ENCODE measurements around the gene SGPP1. TPM values are rescaled to one million over a fixed set of nuclear protein-coding genes. Genes with fewer than 3 reads are reported as not detected.

Gene SGPP1
- total RNA-seq, 1 donor from 2014 or later: 22.5 TPM

- Histone ChIP-seq H3K36me3 (ENCODE audit: control insufficient read depth, insufficient read depth, low read length) (no peaks in the 10 kb centered on the region), H3K4me3 (ENCODE audit: low read depth, low read length) (no peak overlapping the region), H3K27me3 (ENCODE audit: control insufficient read depth, insufficient read depth, low read length) (no peaks in the 10 kb centered on the region)
- no peak for DNase-seq (ENCODE audit: low read depth)
- TF ChIP-seq CTCF (IDR thresholded peaks at IDR 0.05; ENCODE audit: insufficient read depth, low read length, poor library complexity, severe bottlenecking): no peak
These were observed 36.8 kb upstream of the SGPP1 start for GRCh38 chr14:63764620-63765139.

- H3K36me3 ChIP-seq (ENCODE audit: control insufficient read depth, insufficient read depth, low read length): no peaks in the 10 kb centered on the region
- no peak for DNase-seq (ENCODE audit: low read depth)
- TF ChIP-seq CTCF (IDR thresholded peaks at IDR 0.05; ENCODE audit: insufficient read depth, low read length, poor library complexity, severe bottlenecking): no peak
- H3K27me3 ChIP-seq (ENCODE audit: control insufficient read depth, insufficient read depth, low read length): no peaks in the 10 kb centered on the region
- no peak overlapping the region for H3K4me3 ChIP-seq (ENCODE audit: low read depth, low read length)
These were observed 36.2 kb upstream of the SGPP1 start for GRCh38 chr14:63764103-63764502.

GRCh38 chr14:63761351-63762117 lies 33.7 kb upstream of the SGPP1 start:
- no peak for TF ChIP-seq CTCF (IDR thresholded peaks at IDR 0.05; ENCODE audit: insufficient read depth, low read length, poor library complexity, severe bottlenecking)
- Histone ChIP-seq H3K27me3 (ENCODE audit: control insufficient read depth, insufficient read depth, low read length) (no peaks in the 10 kb centered on the region), H3K4me3 (ENCODE audit: low read depth, low read length) (no peak overlapping the region), H3K36me3 (ENCODE audit: control insufficient read depth, insufficient read depth, low read length) (no peaks in the 10 kb centered on the region)
- DNase-seq (ENCODE audit: low read depth): no peak

- no peak overlapping the region for H3K4me3 ChIP-seq (ENCODE audit: low read depth, low read length)
- no peaks in the 10 kb centered on the region for H3K27me3 ChIP-seq (ENCODE audit: control insufficient read depth, insufficient read depth, low read length)
- DNase-seq (ENCODE audit: low read depth): no peak
- no peaks in the 10 kb centered on the region for H3K36me3 ChIP-seq (ENCODE audit: control insufficient read depth, insufficient read depth, low read length)
- TF ChIP-seq CTCF (IDR thresholded peaks at IDR 0.05; ENCODE audit: insufficient read depth, low read length, poor library complexity, severe bottlenecking): no peak
These were observed 32.1 kb upstream of the SGPP1 start for GRCh38 chr14:63760014-63760413.

- no peak for TF ChIP-seq CTCF (IDR thresholded peaks at IDR 0.05; ENCODE audit: insufficient read depth, low read length, poor library complexity, severe bottlenecking)
- Histone ChIP-seq H3K36me3 (ENCODE audit: control insufficient read depth, insufficient read depth, low read length) (no peaks in the 10 kb centered on the region), H3K27me3 (ENCODE audit: control insufficient read depth, insufficient read depth, low read length) (no peaks in the 10 kb centered on the region), H3K4me3 (ENCODE audit: low read depth, low read length) (no peak overlapping the region)
- DNase-seq (ENCODE audit: low read depth): no peak
These were observed 31.6 kb upstream of the SGPP1 start for GRCh38 chr14:63759456-63759855.

- Histone ChIP-seq H3K4me3 (ENCODE audit: low read depth, low read length) (no peak overlapping the region), H3K36me3 (ENCODE audit: control insufficient read depth, insufficient read depth, low read length) (no peaks in the 10 kb centered on the region), H3K27me3 (ENCODE audit: control insufficient read depth, insufficient read depth, low read length) (no peaks in the 10 kb centered on the region)
- DNase-seq (ENCODE audit: low read depth): no peak
- no peak for TF ChIP-seq CTCF (IDR thresholded peaks at IDR 0.05; ENCODE audit: insufficient read depth, low read length, poor library complexity, severe bottlenecking)
These were observed 29.3 kb upstream of the SGPP1 start for GRCh38 chr14:63757211-63757610.

All from kidney epithelial cell (primary cell).